ENCODE measurements around the gene ZNF670.

- TF ChIP-seq POLR2AphosphoS5 (IDR thresholded peaks at IDR 0.05): no peak
- TF ChIP-seq, protein P1, sequence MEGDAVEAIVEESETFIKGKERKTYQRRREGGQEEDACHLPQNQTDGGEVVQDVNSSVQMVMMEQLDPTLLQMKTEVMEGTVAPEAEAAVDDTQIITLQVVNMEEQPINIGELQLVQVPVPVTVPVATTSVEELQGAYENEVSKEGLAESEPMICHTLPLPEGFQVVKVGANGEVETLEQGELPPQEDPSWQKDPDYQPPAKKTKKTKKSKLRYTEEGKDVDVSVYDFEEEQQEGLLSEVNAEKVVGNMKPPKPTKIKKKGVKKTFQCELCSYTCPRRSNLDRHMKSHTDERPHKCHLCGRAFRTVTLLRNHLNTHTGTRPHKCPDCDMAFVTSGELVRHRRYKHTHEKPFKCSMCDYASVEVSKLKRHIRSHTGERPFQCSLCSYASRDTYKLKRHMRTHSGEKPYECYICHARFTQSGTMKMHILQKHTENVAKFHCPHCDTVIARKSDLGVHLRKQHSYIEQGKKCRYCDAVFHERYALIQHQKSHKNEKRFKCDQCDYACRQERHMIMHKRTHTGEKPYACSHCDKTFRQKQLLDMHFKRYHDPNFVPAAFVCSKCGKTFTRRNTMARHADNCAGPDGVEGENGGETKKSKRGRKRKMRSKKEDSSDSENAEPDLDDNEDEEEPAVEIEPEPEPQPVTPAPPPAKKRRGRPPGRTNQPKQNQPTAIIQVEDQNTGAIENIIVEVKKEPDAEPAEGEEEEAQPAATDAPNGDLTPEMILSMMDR (IDR thresholded peaks at IDR 0.05): no peak
Observed at GRCh38 chr1:247104965-247105364, 26.4 kb upstream of the ZNF670 start.

All from transverse colon (tissue), 4 donors.